GM12878 (cell line): ENCODE data around the gene CXCR1. TPM values are rescaled to one million over a fixed set of nuclear protein-coding genes. Genes with fewer than 3 reads are reported as not detected.

Source experiments
- ATAC-seq: fragments of 200-7000 bp; cut with Tn5 transposase; 3 replicates; pipeline ENCODE4 v1.9.1; 2020; ENCODE audit warnings: mild to moderate bottlenecking, moderate library complexity
- BruUV-seq: library from RNA; stranded (reverse); fragments of 400-500 nt; replicated peaks from 2 replicates; lab custom pipeline; 2021; lab: Mats Ljungman, UMichigan
- CTCF ChIA-PET: fragments of 300-600 bp; sonication (Branson Sonifier 250); formaldehyde crosslinking; extraction: SDS; loops from one replicate; lab custom pipeline; 2021; ENCODE audit warnings: inconsistent platforms; lab: Yijun Ruan, JAX
- POLR2A ChIA-PET: fragments of 350-600 bp; formaldehyde crosslinking; extraction: SDS; loops from one replicate; lab custom pipeline; 2021; ENCODE audit warnings: inconsistent platforms; lab: Charles Lee
- RAD21 ChIA-PET: fragments of 300-600 bp; sonication (Branson Sonifier 250); formaldehyde crosslinking; loops from one replicate; lab custom pipeline; 2023; ENCODE audit warnings: antibody characterized with exemption; ENCODE audit not compliant: unreplicated experiment; lab: Charles Lee
- SMC1A ChIA-PET: fragments of 300-600 bp; sonication (Branson Sonifier 250); formaldehyde crosslinking; loops from one replicate; lab custom pipeline; 2023; ENCODE audit not compliant: unreplicated experiment, uncharacterized antibody; lab: Charles Lee
- DNase-seq: peaks from one replicate; pipeline ENCODE4 v3.0.0-alpha.2; 2011; ENCODE audit warnings: low read depth, low spot score
- FAIRE-seq: peaks from 3 replicates; lab custom pipeline; 2011; peaks lifted over from hg19 to GRCh38; lab: Jason Lieb, UNC
- H2AFZ ChIP-seq: 2 replicates; pipeline ENCODE4 v1.6.0; 2011; ENCODE audit warnings: low read depth, low read length, control low read depth; ENCODE audit not compliant: control insufficient read depth
- H3K27ac ChIP-seq: 2 replicates; pipeline ENCODE4 v1.5.1; 2011; ENCODE audit warnings: control low read depth; ENCODE audit not compliant: control insufficient read depth, insufficient read depth
- H3K27me3 ChIP-seq, 2 experiments: replicated peaks in 1 of 2; 2 replicates each; pipeline versions ENCODE4 v1.6.0 to v1.6.1; 2011; ENCODE audit warnings: low read length in 1 of 2; ENCODE audit not compliant: control insufficient read depth in 2 of 2, insufficient read depth in 2 of 2
- H3K36me3 ChIP-seq, 2 experiments: 2 replicates each; pipeline ENCODE4 v1.5.1; 2011; ENCODE audit warnings: low read length in 1 of 2; ENCODE audit not compliant: control insufficient read depth in 2 of 2, insufficient read depth in 2 of 2
- H3K4me1 ChIP-seq: 2 replicates; pipeline ENCODE4 v1.6.1; 2011; ENCODE audit warnings: mild to moderate bottlenecking, low read length, moderate library complexity, mixed read lengths; ENCODE audit not compliant: control insufficient read depth, insufficient read depth
- H3K4me2 ChIP-seq: 2 replicates; pipeline ENCODE4 v1.6.0; 2011; ENCODE audit warnings: control low read depth; ENCODE audit not compliant: control insufficient read depth, insufficient read depth
- H3K4me3 ChIP-seq: fragments of 200-600 bp; sonication (generic); 2 replicates; pipeline ENCODE4 v1.5.1; 2016
- H3K79me2 ChIP-seq: 2 replicates; pipeline ENCODE4 v1.6.0; 2011; ENCODE audit warnings: low read length; ENCODE audit not compliant: control insufficient read depth, insufficient read depth
- H3K9ac ChIP-seq: 2 replicates; pipeline ENCODE4 v1.8.0; 2011; ENCODE audit warnings: low read length, control low read depth, mixed read lengths; ENCODE audit not compliant: control insufficient read depth, insufficient read depth
- H3K9me3 ChIP-seq: replicated peaks from 3 replicates; pipeline ENCODE4 v1.5.1; 2011; ENCODE audit warnings: mild to moderate bottlenecking, low read length; ENCODE audit not compliant: control insufficient read depth, insufficient read depth
- H4K20me1 ChIP-seq: 2 replicates; pipeline ENCODE4 v1.6.0; 2011; ENCODE audit not compliant: control insufficient read depth, insufficient read depth
- DPF2 ChIP-seq: fragments of 450-650 bp; IDR thresholded peaks from 2 replicates; pipeline ENCODE4 v1.6.1; 2017; ENCODE audit warnings: mild to moderate bottlenecking
- ELK1 ChIP-seq: IDR thresholded peaks from 2 replicates; pipeline ENCODE4 v1.6.1; 2012; ENCODE audit warnings: low read depth, low read length, improper control_type of control experiment
- GABPA ChIP-seq: IDR thresholded peaks from 2 replicates; pipeline ENCODE4 v1.6.1; 2014; ENCODE audit warnings: antibody characterized with exemption, low read depth, mild to moderate bottlenecking, inconsistent platforms
- GATAD2B ChIP-seq: fragments of 450-650 bp; conservative IDR thresholded peaks from 2 replicates; pipeline ENCODE4 v1.6.1; 2017; ENCODE audit warnings: low read depth, mild to moderate bottlenecking, moderate library complexity
- IKZF1 ChIP-seq: fragments of 450-650 bp; conservative IDR thresholded peaks from 2 replicates; pipeline ENCODE4 v1.6.1; 2017; ENCODE audit warnings: antibody characterized with exemption, mild to moderate bottlenecking
- JUNB ChIP-seq: IDR thresholded peaks from 2 replicates; pipeline ENCODE4 v1.6.1; 2016; ENCODE audit warnings: antibody characterized with exemption, mild to moderate bottlenecking
- MLLT1 ChIP-seq: fragments of 450-650 bp; IDR thresholded peaks from 2 replicates; pipeline ENCODE4 v1.6.1; 2016; ENCODE audit warnings: mild to moderate bottlenecking
- MTA3 ChIP-seq: IDR thresholded peaks from 2 replicates; pipeline ENCODE4 v1.6.1; 2012; ENCODE audit warnings: low read length, inconsistent platforms, borderline replicate concordance
- POLR2AphosphoS2 ChIP-seq: IDR thresholded peaks from 2 replicates; pipeline ENCODE4 v1.6.1; 2011; ENCODE audit warnings: low read depth, mild to moderate bottlenecking, low read length, improper control_type of control experiment, moderate library complexity
- SPI1 ChIP-seq: IDR thresholded peaks from 2 replicates; pipeline ENCODE4 v1.6.1; 2011; ENCODE audit warnings: low read depth, mild to moderate bottlenecking, low read length, moderate library complexity, borderline replicate concordance; ENCODE audit not compliant: insufficient read depth
- TCF3 ChIP-seq: IDR thresholded peaks from 2 replicates; pipeline ENCODE4 v1.6.1; 2012; ENCODE audit warnings: low read depth, mild to moderate bottlenecking, low read length, borderline replicate concordance; ENCODE audit not compliant: insufficient read depth
- ZSCAN29 ChIP-seq: fragments of 450-650 bp; IDR thresholded peaks from 2 replicates; pipeline ENCODE4 v1.6.1; 2017; ENCODE audit warnings: mild to moderate bottlenecking, moderate library complexity
- ZZZ3 ChIP-seq: IDR thresholded peaks from 2 replicates; pipeline ENCODE4 v1.6.1; 2011; ENCODE audit warnings: low read depth; ENCODE audit not compliant: control insufficient read depth, insufficient read length
- WGBS: methylation state at CpG from one replicate; pipeline ENCODE4 v1.1.6; 2016; ENCODE audit warnings: low lambda C conversion rate; ENCODE audit not compliant: insufficient replicate concordance, insufficient coverage; ENCODE audit errors: missing lambda C conversion rate; 5-methylcytosine and 5-hydroxymethylcytosine counted together
- in situ Hi-C: fragments of 300-500 bp; cut with MboI; formaldehyde crosslinking; loops from 9 replicates; pipeline ENCODE4 v1.14.3; 2018; ENCODE audit warnings: mixed read lengths
- intact Hi-C: fragments of 100-400 bp; cut with micrococcal nuclease; formaldehyde crosslinking; loops from one replicate; pipeline ENCODE4 v1.14.2; 2022; ENCODE audit not compliant: unreplicated experiment
- polyA plus RNA-seq, 11 experiments: library from polyadenylated mRNA; depleted of rRNA in 4 of 11; unstranded in 6 of 11; stranded (reverse) in 5 of 11; fragments of >200 nt; fragmentation: Nextera tagmentation in 4 of 11; fragmentation: Illumina TruSeq in 1 of 11; extraction: Ambion mirVana in 4 of 11; extraction: Trizol in 1 of 11; gene quantifications; 1 replicate in 1 of 11; 2 replicates in 10 of 11; pipeline versions ENCODE4 v1.2.1 to v1.2.3, GENCODE V29; 2011 to 2016; ENCODE audit warnings: inconsistent platforms in 2 of 11, missing spikeins in 2 of 11, low read depth in 1 of 11
- total RNA-seq, 4 experiments: library from RNA; depleted of rRNA in 3 of 4; stranded (reverse); fragments of >200 nt in 3 of 4; fragmentation: Illumina TruSeq in 1 of 4; extraction: Trizol in 1 of 4; gene quantifications; 2 replicates each; pipeline versions ENCODE4 v1.2.1 to v1.2.3, GENCODE V29; 2013 to 2021

CXCR1 gene
- total and polyA plus RNA-seq, 10 of the 15 experiments (the other 5 are each of a cell fraction or from before 2014, with no cell fraction given) = not detected

GRCh38 chr2:218209078-218209477 lies 42.3 kb upstream of the CXCR1 start:
- H3K9ac ChIP-seq = no peak overlapping the region
- no peaks in the 10 kb centered on the region for H4K20me1 ChIP-seq
- ChIA-PET RAD21 (interaction anchor here (1.0 kb wide), 1 partner anchor 64 kb away, joined by 4 read pairs; no protein-coding TSS in a partner anchor), CTCF (interaction anchor here (0.7 to 1.2 kb wide), 2 partner anchors 63 to 222 kb away, joined by 3 read pairs; no protein-coding TSS in a partner anchor), POLR2A (interaction anchor here (0.7 kb wide), 1 partner anchor 78 kb away, joined by 3 read pairs; no protein-coding TSS in a partner anchor), SMC1A (interaction anchor here (0.6 to 1.0 kb wide), 4 partner anchors 10 to 38 kb away, joined by 4 read pairs; no protein-coding TSS in a partner anchor)
- H3K27ac ChIP-seq = no peak overlapping the region
- H3K27me3 ChIP-seq = no peaks in the 10 kb centered on the region
- no peaks in the 10 kb centered on the region for H3K36me3 ChIP-seq
- TF ChIP-seq JUNB (no peak), ZSCAN29 (no peak), GABPA (no peak), TCF3 (no peak), SPI1 (no peak), GATAD2B (no peak), DPF2 (no peak), POLR2AphosphoS2 (no peak), MLLT1 (no peak), ZZZ3 (no peak), IKZF1 (no peak), ELK1 (no peak), MTA3 (no peak)
- H3K9me3 ChIP-seq = no peaks in the 10 kb centered on the region; the same call in 1 of the 3 replicates
- no peak for FAIRE-seq
- 65% methylated on average over 3 of the region's 3 CpGs for WGBS
- no peaks in the 10 kb centered on the region for H3K4me1 ChIP-seq
- no TSS peak for BruUV-seq
- no peak for ATAC-seq
- H2AFZ ChIP-seq = no peak overlapping the region
- intact Hi-C loops = no loop called here
- no peaks in the 10 kb centered on the region for H3K79me2 ChIP-seq
- DNase-seq = no peak
- H3K4me3 ChIP-seq = no peak overlapping the region
- in situ Hi-C loops = no loop called here
- H3K4me2 ChIP-seq = no peak overlapping the region
